Prostate gland (tissue), 2 donors: Measurements from ENCODE around the gene PTGR2. TPM values are rescaled to one million over a fixed set of nuclear protein-coding genes. Genes with fewer than 3 reads are reported as not detected.
A peak's percentile ranks its signal among the peaks of the same experiment; 100 is the strongest.

Experiments
- DNase-seq: peaks from one replicate; pipeline ENCODE4 v3.0.0-alpha.2; 2019; ENCODE audit warnings: low spot score
- H3K27ac ChIP-seq, 2 donors: fragments of 200-600 bp; sonication (generic); 2 replicates each; pipeline ENCODE4 v1.5.1; 2017 to 2019
- H3K27me3 ChIP-seq: fragments of 200-600 bp; sonication (generic); replicated peaks from 2 replicates; pipeline ENCODE4 v1.5.1; 2019; ENCODE audit not compliant: insufficient read depth
- H3K36me3 ChIP-seq, 2 donors: fragments of 200-600 bp; sonication (generic); 1 replicate in 1 of 2; 2 replicates in 1 of 2; pipeline versions ENCODE4 v1.5.1 to v1.8.1; 2017 to 2019
- H3K4me1 ChIP-seq: fragments of 200-600 bp; sonication (generic); replicated peaks from 2 replicates; pipeline ENCODE4 v1.5.1; 2019
- H3K4me3 ChIP-seq, 2 donors: fragments of 200-600 bp; sonication (generic); 2 replicates each; pipeline ENCODE4 v1.5.1; 2017 to 2019
- H3K9me3 ChIP-seq: fragments of 200-600 bp; sonication (generic); 2 replicates; pipeline ENCODE4 v1.5.1; 2017
- POLR2A ChIP-seq: fragments of 450-650 bp; IDR thresholded peaks from one replicate; pipeline ENCODE4 v1.6.1; 2016; ENCODE audit warnings: antibody characterized with exemption, mild to moderate bottlenecking
- POLR2AphosphoS5 ChIP-seq: sonication (generic); formaldehyde crosslinking; IDR thresholded peaks from one replicate; pipeline ENCODE4 v1.6.1; 2017; ENCODE audit warnings: antibody characterized with exemption
- WGBS: methylation state at CpG from one replicate; pipeline ENCODE4 v1.1.5; 2018; 5-methylcytosine and 5-hydroxymethylcytosine counted together
- intact Hi-C: fragments of 100-400 bp; cut with DNase I; formaldehyde crosslinking; loops from one replicate; pipeline ENCODE4 v1.14.2; 2022
- total RNA-seq, 2 donors: library from RNA; depleted of rRNA; stranded (reverse); fragments of >200 nt; gene quantifications; one replicate each; pipeline ENCODE4 v1.1.0, GENCODE V29; 2016
- TF ChIP-seq, protein P1 (sequence below), 4 experiments: fragments of 200-600 bp in 2 of 4; fragments of 450-650 bp in 2 of 4; sonication (generic) in 2 of 4; IDR thresholded peaks; 1 replicate in 3 of 4; 2 replicates in 1 of 4; pipeline ENCODE4 v1.5.1; 2016 to 2019; ENCODE audit warnings: antibody characterized with exemption in 4 of 4, mild to moderate bottlenecking in 2 of 4, moderate library complexity in 2 of 4

Gene PTGR2
- 10 to 100 TPM; 10.7 to 13.6 TPM for total RNA-seq

DNA sequence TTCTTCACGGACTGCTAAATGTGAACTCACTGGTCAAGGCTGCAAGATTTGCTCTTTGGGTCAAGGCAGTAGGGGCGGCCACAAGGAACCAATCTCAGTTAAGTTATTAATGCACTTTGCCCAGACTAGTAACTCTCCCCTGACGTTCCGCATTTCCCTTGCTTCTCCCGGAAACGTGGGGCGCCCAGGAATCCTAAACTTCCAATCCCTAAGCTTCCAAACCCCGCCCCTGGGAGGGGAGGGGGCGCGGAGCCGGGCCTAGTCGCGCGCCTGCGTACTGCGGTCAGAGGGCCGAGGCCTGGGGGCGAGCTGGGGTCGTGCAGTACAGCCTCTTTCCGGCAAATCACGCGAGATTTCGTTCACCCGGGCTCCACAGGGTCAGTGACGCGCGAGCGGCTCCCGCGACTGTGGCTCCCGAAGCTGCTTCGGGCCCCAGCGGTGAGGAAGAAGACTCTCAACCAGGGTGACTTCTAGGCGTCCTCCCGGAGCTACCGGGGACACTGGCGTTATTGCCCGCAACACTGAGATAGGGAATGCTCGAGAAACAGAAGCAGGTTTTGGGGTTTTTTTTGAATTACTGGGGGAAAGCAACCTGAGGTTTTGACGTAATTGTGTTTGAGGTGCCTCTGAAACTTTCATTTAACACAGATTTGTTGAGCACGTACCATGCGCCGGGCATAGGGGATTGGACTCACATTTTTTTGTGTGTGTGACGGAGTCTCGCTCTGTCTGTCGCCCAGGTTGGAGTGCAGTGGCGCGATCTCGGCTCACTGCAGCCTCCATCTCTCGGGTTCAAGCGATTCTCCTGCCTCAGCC lies at the start of gene PTGR2:
Gene PTGR2, plus strand, starts transcription at position 265 of the 816 bp plus-strand sequence. CDS start 7,032 bp downstream, outside the sequence.
- H3K27me3 ChIP-seq = no peaks in the 10 kb centered on the region
- H3K27ac ChIP-seq = peak within 1 kb of the TSS; percentile 86 to 94
- no peaks in the 10 kb centered on the region for H3K4me1 ChIP-seq
- intact Hi-C loops = loop anchor here (5.0 kb wide), 1 partner anchor 36 kb away; the partner anchor contains the start of gene ZNF410
- peak; percentile 89 for DNase-seq
- H3K36me3 ChIP-seq = no peaks in the 10 kb centered on the region
- no peaks in the 10 kb centered on the region for H3K9me3 ChIP-seq
- TF ChIP-seq, protein P1, sequence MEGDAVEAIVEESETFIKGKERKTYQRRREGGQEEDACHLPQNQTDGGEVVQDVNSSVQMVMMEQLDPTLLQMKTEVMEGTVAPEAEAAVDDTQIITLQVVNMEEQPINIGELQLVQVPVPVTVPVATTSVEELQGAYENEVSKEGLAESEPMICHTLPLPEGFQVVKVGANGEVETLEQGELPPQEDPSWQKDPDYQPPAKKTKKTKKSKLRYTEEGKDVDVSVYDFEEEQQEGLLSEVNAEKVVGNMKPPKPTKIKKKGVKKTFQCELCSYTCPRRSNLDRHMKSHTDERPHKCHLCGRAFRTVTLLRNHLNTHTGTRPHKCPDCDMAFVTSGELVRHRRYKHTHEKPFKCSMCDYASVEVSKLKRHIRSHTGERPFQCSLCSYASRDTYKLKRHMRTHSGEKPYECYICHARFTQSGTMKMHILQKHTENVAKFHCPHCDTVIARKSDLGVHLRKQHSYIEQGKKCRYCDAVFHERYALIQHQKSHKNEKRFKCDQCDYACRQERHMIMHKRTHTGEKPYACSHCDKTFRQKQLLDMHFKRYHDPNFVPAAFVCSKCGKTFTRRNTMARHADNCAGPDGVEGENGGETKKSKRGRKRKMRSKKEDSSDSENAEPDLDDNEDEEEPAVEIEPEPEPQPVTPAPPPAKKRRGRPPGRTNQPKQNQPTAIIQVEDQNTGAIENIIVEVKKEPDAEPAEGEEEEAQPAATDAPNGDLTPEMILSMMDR (IDR thresholded peaks at IDR 0.05) = peak in 2 of 4 experiments; percentile 37 to 43
- TF ChIP-seq POLR2A (peak; percentile 79), POLR2AphosphoS5 (peak; percentile 93)
- peak within 1 kb of the TSS; percentile 49 to 50 for H3K4me3 ChIP-seq
- 2% methylated on average over 51 of the region's 51 CpGs for WGBS

DNA sequence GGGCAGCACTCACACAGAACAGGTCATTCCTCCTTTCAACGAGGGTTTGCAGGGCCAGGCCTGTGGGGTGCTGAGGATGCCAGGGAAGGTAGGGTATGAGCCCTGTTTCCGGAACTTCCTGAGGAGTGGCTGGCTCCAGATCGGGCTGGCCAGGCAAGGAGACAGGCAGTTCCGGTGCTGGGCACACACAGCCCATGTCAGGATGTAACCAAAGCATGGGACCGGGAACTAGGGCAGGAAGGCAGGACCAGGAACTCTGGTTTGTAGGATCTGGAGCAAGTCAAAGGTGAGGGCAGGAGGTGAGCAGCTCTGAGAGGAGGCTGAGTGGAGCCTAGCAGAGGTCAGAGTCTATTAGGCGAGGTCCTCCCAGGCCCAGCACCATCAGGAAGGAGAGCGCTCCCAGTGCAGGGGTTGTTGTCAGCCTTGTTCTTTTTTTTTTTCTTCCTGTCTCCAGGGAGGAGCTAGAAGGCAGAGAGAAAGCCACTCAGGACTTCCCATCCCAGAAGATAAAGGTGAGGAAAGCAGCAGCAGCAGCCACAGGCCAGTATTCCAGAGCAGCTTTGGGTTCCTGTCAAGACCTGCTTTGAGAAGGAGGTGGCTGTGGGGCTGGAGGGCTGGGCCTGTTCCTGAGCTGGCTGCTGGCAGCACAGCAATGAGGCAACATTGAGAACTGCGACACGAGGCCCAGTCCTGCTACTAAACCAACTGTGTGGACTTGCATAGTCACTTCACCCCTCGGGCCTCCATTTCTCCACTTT lies 49.0 kb upstream of the PTGR2 start:
- Histone ChIP-seq H3K4me1 (no peaks in the 10 kb centered on the region), H3K27me3 (no peaks in the 10 kb centered on the region), H3K9me3 (no peaks in the 10 kb centered on the region), H3K4me3 (no peak overlapping the region), H3K27ac (peak overlapping the region; percentile 55 to 61), H3K36me3 (no peaks in the 10 kb centered on the region)
- intact Hi-C loops = no loop called here
- TF ChIP-seq POLR2A = no peak
- TF ChIP-seq POLR2AphosphoS5 = no peak
- TF ChIP-seq, protein P1 (IDR thresholded peaks at IDR 0.05) = no peak
- peak; percentile 68 for DNase-seq
- 52% methylated on average over 10 of the region's 10 CpGs for WGBS

DNA sequence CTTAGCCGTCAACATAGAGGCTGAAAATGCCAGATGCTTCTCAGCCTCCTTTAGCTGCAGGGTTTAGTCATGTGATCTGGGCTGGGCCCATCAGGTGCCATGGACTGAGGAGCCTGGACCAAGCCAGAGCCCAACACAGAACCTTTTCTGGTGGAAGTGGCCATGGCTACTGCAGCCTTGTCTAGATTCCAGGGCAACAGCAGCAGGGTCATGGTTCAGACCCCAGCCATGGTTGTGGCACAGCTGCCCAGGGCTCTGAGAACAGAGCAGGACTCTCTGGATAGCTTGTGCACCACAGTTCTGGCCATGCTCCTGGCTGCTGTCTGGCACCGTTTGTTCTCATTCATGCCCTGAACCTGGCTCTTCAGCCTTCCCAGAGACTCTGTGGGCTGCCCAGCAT lies 47.0 kb upstream of the PTGR2 start:
- Histone ChIP-seq H3K27ac (no peak overlapping the region), H3K36me3 (no peaks in the 10 kb centered on the region), H3K27me3 (no peaks in the 10 kb centered on the region), H3K9me3 (no peaks in the 10 kb centered on the region), H3K4me1 (no peaks in the 10 kb centered on the region), H3K4me3 (no peak overlapping the region)
- no peak for DNase-seq
- WGBS = 91% methylated on average over 2 of the region's 2 CpGs
- intact Hi-C loops = no loop called here
- TF ChIP-seq, protein P1 (IDR thresholded peaks at IDR 0.05) = no peak
- TF ChIP-seq POLR2AphosphoS5 (no peak), POLR2A (no peak)

DNA sequence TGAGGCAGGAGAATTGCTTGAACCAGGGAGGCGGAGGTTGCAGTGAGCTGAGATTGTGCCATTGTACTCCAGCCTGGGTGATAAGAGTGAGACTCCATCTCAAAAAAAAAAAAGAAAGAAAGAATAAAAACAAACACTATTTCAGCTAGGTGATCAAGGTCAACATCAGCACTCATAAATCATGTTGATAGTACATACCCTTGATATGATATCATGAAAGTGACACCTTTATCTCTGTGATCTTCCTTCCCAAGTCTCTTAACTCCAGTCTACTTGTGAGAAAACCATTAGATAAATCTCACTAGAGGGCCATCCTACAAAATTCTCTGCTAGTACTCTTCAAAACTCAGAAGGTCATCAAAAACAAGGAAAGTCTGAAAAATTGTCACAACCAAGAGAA lies 44.2 kb upstream of the PTGR2 start:
- 100% methylated on average over 1 of the region's 1 CpG for WGBS
- no peak overlapping the region for H3K27ac ChIP-seq
- H3K27me3 ChIP-seq = no peaks in the 10 kb centered on the region
- TF ChIP-seq, protein P1 (IDR thresholded peaks at IDR 0.05) = no peak
- TF ChIP-seq POLR2A (no peak), POLR2AphosphoS5 (no peak)
- H3K9me3 ChIP-seq = no peaks in the 10 kb centered on the region
- no peak for DNase-seq
- intact Hi-C loops = no loop called here
- no peaks in the 10 kb centered on the region for H3K36me3 ChIP-seq
- no peak overlapping the region for H3K4me3 ChIP-seq
- no peaks in the 10 kb centered on the region for H3K4me1 ChIP-seq
